WI38 (cell line): ENCODE data around the gene RNF17.

ENCODE experiments used
- H3K4me3 ChIP-seq: 2 replicates; pipeline ENCODE4 v1.5.1; 2011; ENCODE audit warnings: low read depth, mild to moderate bottlenecking, control low read depth, low read length
- TF ChIP-seq, protein P1 (sequence below): IDR thresholded peaks from 2 replicates; pipeline ENCODE4 v1.5.1; 2012; ENCODE audit warnings: low read depth, mild to moderate bottlenecking, control low read depth, low read length

RNF17 gene

DNA sequence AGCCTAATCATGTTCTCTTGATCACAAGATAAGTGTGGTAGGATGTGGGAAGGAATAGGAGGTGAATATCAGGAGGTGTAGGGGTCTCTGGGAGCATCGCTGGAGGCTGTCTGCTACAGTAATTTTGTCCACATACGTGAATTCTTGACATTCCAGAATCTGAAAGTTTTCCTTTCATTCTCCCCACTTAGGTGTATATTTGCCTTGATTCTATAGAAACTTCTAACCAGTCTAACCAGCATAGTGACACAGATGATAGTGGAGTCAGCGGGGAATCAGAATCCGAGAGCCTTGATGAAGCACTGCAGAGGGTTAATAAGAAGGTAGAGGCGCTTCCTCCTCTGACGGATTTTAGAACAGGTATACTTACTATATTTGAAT is 106.4 kb downstream of the RNF17 start:
- TF ChIP-seq, protein P1, sequence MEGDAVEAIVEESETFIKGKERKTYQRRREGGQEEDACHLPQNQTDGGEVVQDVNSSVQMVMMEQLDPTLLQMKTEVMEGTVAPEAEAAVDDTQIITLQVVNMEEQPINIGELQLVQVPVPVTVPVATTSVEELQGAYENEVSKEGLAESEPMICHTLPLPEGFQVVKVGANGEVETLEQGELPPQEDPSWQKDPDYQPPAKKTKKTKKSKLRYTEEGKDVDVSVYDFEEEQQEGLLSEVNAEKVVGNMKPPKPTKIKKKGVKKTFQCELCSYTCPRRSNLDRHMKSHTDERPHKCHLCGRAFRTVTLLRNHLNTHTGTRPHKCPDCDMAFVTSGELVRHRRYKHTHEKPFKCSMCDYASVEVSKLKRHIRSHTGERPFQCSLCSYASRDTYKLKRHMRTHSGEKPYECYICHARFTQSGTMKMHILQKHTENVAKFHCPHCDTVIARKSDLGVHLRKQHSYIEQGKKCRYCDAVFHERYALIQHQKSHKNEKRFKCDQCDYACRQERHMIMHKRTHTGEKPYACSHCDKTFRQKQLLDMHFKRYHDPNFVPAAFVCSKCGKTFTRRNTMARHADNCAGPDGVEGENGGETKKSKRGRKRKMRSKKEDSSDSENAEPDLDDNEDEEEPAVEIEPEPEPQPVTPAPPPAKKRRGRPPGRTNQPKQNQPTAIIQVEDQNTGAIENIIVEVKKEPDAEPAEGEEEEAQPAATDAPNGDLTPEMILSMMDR: no peak
- H3K4me3 ChIP-seq: no peak overlapping the region

DNA sequence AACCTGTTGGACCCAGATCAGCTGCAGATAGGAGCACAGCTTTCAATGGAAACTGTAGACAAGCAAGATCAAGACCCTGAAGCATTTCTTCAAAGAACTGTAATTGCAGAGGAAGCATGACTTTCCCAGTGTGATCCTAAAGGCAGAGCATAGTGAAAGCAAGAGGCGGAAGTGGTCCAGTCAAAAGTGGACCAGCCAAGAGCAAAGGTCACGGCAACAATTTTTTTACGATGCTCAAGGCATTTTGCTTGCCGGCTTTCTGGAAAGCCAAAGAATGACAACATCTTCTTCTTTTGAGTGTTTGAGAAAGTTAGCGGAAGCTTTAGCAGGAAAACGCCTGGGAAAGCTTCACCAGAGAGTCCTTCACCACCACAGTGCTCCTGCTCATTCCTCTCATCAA is 111.6 kb downstream of the RNF17 start:
- TF ChIP-seq, protein P1: no peak
- H3K4me3 ChIP-seq: no peak overlapping the region

DNA sequence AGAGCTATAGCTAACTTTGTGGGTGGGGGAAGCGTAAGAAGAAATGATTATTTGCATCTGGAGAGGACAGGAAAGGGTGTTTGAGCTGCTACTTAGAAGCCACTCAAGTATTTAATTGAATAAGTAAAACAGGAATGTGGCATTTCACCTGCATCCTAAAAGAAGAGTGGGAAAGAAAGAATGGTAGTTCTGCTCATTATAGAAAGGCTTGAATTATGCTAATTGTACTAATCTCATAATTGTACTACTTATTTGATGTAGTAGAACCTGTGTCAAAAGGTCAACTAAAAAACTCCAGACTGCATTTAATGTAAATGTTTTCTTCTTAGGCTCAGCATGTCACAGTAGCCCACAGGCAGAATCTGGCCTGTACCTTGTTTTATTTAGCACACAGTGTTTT is 113.6 kb downstream of the RNF17 start:
- TF ChIP-seq, protein P1: no peak
- H3K4me3 ChIP-seq: no peak overlapping the region

DNA sequence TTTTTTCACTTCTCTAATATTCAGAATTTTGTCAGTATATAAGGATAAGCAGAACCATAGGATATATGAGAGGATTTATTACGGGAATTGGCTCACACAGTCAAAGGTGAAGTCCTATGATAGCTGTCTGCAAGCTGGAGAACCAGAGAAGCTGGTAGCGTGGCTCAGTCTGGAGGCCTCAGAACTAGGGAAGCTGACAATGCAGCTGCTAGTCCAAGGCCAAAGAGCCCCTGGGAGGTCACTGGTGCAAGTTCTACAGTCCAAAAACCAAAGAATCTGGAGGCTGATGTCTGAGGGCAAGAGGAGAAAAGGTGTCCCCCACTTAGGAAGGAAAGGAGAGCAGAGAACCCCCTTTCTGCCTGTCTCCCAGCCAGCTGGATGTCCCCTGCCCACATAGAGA is 114.4 kb downstream of the RNF17 start:
- no peak overlapping the region for H3K4me3 ChIP-seq
- TF ChIP-seq, protein P1: no peak

DNA sequence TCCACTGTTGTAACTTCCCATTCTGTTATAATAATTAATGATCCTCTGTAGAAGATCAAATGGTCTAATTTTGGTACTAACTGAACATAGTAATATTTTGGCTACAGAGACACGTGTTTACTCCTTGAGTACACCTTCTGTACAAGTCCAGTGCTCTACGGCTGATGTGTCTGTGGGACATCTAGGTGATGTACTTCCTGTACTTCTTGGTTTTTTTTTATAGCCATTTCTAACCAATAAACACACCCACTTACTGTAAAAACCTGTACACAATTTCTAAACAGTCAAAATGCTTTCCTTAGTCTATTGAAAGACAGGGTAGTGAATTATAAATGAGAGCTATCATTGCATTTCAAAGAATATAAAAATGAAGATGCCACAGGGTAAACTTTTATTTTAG is 118.7 kb downstream of the RNF17 start:
- TF ChIP-seq, protein P1: no peak
- no peak overlapping the region for H3K4me3 ChIP-seq

DNA sequence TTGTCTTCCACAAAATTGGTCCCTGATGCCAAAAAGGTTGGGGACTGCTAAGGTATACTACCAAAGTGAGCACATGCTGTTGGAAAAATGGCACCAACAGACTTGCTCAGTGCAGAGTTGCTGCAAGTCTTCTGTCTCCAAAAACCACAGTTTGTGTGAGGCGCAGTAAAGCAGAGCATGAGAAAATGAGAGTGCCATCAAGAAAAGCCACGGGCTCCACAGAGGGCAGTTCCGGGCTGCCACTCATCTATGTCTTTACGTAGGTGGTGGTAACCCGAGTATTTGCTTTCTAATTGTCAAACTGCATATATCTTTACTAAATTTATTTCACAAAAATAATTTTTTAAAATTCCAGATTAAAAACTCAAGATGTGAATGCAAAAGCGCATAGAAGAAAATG is 123.8 kb downstream of the RNF17 start:
- H3K4me3 ChIP-seq: no peak overlapping the region
- TF ChIP-seq, protein P1: no peak

DNA sequence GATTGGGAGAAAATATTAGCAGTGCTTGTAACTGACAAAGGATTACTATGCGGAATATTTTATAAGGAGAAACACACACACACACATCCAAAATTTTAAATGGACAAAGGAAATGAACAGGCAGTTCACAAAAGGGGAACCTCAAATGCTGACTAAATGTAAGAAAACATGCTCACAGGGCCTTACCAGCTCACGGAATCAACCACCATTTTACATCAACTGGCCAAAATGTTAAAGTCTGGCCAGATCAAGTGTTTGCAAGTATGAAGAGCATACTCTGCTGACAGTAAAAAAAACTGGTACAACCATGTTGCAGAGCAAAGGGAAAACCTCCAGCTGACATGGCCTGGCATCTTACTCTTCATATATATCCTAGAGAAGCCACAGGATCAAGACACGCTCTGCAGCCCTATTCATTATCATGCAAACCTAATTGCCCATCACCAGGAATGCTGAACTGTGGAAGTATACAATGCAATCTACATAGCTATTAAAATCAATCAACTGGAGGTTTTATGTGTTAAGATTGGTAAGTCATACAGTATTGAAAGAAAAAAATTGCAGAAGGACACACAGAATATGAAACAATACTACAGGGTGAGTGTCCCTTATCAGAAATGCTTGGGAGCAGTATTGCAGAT is 124.4 kb downstream of the RNF17 start:
- TF ChIP-seq, protein P1: no peak
- H3K4me3 ChIP-seq: no peak overlapping the region
